Central memory CD4-positive, alpha-beta T cell (primary cell): ENCODE data around the gene WRAP53.

Experiments
- DNase-seq: peaks from one replicate; pipeline ENCODE4 v3.0.0; 2022

The WRAP53 gene

GRCh38 chr17:7747635-7748071, 59.4 kb downstream of the WRAP53 start:
- DNase-seq: no peak

DNA sequence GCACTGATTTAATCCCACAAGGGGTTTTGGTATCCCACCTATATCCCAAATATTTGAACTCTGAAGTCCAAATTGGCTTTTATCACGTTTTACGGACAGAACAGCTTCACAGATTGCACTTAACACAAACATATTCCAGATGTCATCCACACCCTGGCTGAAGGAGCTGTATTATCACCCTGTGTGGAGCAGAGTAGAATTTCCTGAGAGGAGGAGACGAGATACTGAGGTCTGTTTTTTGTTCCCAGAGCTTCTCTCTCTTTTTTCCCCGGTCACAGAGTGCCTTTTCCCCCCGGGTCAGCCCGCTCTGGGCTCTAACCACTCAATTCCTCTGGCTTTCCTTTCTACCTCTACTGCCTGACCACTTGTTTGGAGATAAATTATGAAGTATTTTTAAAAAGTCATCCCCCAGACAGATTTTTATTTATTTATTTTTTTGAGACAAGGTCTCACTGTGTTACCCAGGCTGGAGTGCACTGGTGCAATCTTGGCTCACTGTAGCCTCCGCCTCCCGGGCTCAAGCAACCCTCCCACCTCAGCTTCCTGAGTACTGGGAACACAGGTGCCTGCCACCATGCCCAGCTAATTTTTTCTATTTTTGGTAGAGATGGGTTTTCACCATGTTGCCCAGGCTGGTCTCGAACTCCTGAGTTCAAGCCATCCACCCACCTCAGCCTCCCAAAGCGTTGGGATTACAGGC, 59.9 kb downstream of the WRAP53 start:
- no peak for DNase-seq

DNA sequence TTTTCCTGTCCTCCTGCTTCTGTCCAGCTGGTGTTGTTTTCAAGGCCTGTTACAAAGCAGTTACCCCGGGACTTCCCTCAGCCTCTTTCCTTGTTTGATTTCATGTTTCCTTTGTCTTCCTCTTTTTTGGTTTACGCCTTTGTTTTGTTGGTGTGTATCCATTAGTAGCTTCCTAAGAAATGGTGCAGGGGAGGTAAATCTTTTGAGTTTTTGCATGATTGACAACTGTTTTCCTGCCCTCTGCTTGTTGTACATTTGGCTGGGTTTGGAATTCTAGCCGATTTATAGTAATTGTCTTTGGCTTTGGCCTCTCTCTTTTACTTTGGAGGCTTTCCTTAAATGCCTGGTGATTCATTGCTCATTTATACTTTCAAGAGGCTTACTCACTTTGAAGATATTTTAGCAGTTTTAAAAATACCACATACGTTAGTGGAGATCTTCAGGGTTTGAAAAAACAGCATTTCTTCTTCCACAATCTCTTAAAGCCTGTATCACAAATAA, 62.1 kb downstream of the WRAP53 start:
- no peak for DNase-seq
